A172 (cell line): ENCODE results near the gene EPS8L2. TPM values are rescaled to one million over a fixed set of nuclear protein-coding genes. Genes with fewer than 3 reads are reported as not detected.
A peak's percentile ranks its signal among the peaks of the same experiment; 100 is the strongest.
"Not testable (repeated sequence)": the region's sequence is repeated elsewhere in the genome, so short reads cannot be mapped to it uniquely, and the experiment has no call there.

ENCODE experiments used
- DNase-seq: peaks from one replicate; pipeline ENCODE4 v3.0.0-alpha.2; 2015; ENCODE audit warnings: low spot score
- total RNA-seq: library from RNA; depleted of rRNA; stranded (reverse); fragments of >200 nt; shearing (Covaris generic); gene quantifications from 2 replicates; pipeline ENCODE4 v1.2.3, GENCODE V29; 2014

The EPS8L2 gene
- total RNA-seq, 1 experiment from 2014 or later: 108 TPM

DNA sequence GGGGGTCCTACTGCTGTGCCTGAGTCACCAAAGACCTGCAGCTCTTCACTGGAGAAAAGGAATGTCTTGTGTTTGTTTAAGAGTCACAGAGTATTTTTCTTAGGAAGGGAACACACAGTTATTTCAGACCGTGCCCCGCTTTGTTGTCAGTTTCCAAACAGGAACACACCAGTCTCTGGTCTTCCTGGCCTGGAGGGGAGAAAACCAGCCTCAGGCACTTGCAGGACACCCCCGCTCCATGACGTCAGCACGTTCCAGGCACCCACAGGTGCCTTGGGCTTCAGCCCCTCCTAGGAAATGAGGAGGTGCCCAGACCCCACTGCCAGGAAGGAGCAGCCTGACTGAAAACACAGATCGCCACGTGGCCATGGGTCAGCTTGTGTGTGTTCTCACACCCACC is 16.4 kb upstream of the EPS8L2 start:
- no peak for DNase-seq

DNA sequence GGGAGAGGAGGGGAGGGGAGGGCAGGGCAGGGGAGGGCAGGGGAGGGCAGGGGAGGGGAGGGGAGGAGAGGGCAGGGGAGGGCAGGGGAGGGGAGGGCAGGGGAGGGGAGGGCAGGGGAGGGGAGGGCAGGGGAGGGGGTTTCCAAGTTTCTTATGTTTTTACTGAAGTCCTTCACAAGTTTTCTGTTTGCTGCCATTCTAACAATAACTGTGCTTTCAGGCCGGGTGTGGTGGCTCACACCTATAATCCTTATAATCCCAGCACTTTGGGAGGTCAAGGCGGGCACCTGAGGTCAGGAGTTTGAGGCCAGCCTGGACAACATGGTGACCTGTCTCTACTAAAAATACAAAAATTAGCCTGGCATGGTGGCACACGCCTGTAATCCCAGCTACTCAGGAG is 15.8 kb upstream of the EPS8L2 start:
- DNase-seq: not testable (repeated sequence)

DNA sequence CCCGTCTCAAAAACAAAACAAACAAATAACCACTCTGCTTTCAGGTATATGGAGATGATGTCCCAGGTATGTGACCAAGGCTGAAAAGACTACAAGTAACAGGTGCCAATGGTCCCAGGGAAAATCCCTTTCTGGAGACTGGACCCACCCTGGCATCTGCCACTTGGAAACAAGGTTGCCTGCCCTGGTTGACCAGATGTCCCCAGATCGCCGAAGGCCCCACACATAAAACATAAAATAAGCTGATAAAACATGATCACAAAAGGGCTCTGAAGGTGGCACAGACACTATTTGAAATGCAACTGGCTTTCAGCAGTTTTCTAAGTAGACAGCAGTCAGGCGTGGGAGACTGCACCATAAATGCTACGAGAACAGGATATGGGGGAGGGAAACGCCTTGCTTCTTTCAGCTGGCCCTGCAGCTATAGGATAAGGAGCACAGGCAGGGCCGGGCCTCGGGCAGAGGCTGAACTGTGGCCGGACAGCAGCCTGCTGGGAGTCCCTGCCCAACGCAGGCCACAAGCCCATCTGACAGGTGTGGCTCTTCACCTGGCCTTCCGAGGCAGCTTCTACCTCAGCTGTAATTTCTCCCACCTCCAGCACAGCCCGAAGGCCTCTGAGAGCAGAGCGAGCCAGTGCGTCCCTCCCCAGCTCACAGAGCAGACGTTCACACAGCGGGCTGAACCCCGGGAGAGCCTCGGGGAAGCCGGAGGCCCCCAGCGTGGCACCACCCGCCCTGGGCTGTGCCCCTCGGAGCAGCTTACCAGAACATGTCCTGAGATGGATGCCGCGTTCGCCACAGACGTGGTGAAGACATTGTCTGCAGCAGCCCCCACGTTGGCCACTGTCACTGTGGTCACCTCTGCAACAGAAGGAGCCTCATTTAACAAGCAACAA is 15.0 kb upstream of the EPS8L2 start:
- DNase-seq: no peak

DNA sequence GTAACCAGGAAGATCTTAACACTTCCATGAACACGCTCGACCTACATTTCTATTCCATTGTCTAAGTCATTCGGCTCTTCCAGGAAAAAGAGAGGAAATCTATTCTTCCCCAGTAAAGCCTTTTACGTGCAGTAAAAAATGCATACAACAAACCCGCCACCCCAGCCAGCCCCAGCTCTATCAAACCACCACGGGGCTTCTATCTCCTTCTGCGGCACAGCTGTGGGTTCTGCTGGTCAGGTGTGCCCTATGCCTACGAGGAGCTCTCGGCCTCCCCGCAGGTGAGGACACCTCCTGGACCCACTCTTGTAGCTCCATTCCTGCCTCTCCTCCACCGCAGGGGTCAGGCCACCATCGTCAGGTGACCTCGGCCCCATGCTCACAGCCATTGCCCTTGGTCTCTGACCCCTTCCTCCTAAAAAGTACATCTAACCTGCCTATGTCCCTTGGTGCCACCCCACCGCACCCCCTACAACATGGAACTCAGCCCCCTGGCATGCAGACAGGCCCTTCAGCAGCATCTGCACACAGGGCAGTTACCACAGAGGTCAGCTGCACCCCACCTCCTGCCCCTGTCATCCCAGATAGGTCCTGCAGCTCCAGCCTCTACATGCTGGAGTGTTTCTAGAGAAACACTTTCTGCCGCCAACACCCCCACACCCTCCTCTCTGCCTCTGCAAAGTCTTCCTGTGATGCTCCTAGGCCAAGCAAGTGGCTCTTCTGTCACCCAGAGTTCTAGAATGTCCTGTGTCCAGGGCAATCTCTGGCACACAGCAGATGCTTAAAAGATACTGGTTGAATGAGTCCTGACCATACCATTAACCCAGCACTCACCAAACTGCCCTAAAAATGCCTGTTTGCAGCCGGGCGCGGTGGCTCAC is 14.1 kb upstream of the EPS8L2 start:
- no peak for DNase-seq

DNA sequence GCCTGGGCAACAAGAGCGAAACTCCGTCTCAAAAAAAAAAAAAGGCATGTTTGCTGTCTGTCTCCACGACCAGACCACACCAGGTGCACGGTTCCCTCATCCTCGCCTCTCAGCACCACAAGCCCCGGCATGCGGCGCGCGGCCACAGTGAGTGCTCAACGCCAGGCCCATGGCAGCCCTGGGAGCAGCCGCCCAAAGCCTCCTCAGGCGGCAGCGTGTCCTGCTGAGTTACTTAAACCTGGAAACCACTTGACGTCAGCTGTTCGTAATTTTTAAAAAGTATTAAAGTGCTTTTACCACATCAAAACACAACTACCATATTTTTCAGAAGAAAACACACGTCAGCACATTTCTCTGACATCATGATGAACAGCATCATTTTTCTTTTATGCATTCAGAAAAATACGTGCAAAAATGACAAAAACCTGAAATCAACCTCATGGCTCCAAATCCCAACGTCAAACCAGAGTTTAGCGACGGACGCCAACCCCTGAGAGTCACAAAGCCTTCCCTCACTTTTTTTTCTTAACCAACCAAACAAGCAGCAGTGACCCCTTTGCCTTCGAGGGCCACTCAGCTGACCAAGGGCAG is 13.1 kb upstream of the EPS8L2 start:
- DNase-seq: no peak

DNA sequence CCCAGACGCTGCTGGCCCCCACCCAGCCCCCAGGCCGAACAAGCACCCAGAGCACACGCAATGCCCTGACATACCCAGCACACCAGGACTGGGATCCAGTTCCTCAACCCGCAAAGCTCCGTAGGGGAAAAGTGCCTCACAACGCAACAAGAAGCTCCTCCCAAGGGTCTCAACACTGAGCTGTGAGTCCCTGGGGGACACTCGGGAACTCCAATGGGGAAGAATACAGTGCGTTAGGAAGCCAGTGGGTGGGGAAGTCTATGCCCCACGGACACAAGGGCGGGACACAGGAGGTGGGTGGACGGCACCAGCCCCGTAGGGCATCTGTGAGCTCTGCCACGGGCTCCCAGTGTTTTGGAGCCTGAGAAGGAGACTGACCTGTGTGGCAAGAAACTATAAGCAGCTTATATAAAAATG is 12.6 kb upstream of the EPS8L2 start:
- DNase-seq: no peak

DNA sequence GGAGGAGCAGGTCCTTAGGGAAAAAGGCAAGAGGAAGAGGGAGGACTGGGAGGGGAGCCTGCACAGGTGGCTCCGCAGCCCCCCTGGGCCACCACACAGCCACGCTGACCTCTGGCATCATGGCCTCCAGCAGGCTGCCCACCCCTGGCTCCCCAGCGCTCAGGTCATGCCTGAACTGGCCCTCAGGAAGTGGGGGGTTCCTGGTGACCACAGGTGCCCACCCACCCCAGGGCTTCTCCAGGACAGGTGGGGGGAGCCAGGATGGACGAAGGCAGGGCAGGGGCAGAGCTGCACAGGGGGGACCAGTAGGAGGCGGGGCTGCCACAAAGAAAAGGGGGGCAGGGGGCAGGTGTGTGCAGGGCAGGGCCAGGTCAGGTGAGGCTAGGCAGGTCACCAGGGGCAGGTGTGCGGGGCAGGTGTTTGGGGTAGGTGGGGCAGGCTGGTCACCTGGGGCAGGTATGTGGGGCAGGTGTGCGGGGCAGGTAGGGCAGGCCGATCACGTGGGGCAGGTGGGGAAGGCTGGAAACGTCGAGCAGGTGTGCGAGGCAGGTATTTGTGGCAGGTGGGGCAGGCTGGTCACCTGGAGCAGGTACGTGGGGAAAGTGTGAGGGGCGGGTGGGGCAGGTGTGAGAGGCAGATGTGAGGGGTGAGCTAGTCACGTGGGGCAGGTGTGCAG is 12.0 kb upstream of the EPS8L2 start:
- no peak for DNase-seq

DNA sequence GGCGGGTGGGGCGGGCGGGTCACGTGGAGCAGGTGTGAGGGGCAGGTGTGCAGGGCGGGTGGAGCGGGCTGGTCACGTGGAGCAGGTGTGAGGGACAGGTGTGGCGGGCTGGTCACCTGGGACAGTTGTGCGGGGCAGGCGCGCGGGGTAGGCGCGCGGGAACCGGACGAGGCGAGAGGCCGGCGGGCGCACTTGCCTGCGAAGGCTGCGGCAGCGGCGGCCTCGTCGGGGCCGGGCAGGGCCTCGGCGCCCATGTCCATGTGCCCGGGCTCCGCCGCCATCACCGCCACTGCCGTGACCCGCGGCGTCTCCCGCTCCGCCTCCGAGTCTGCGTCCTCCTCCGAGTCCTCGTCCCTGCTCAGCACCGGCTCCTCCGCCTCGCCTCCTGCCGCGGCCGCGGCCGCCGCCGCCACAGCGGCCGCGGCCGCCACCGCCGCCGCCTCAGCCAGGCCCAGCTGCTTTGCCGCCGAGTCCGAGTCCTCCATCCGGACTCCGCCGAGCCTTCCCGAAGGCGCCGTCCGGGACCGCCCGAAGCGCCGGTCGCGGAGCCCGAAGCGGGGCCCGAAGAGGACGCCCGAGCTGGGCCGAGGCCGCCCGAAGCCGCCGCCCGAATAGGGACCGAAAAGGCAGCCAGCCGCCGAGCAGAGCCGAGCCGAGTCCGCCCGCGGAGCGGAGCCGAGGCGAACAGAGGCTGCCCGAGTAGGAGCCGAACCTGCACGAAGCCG is 11.3 kb upstream of the EPS8L2 start, which contains the start of gene DEAF1:
Gene DEAF1, minus strand, starts transcription at position 660 of the 725 bp plus-strand sequence. Its CDS starts 175 bp downstream, at position 485.
- no peak for DNase-seq

DNA sequence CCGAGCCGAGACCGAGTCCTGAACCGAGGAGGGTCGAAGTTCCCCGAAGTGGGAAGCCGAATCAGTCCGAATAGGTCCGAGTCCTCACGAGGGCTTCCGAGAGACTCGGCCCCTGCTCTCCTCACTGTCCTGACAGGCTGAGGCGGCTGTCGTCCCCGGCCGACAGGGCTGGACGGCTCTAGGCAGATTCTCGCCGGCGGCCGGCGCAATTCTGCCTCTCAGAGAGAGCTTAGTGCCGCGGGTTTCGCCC is 10.8 kb upstream of the EPS8L2 start:
- peak; percentile 78 for DNase-seq

DNA sequence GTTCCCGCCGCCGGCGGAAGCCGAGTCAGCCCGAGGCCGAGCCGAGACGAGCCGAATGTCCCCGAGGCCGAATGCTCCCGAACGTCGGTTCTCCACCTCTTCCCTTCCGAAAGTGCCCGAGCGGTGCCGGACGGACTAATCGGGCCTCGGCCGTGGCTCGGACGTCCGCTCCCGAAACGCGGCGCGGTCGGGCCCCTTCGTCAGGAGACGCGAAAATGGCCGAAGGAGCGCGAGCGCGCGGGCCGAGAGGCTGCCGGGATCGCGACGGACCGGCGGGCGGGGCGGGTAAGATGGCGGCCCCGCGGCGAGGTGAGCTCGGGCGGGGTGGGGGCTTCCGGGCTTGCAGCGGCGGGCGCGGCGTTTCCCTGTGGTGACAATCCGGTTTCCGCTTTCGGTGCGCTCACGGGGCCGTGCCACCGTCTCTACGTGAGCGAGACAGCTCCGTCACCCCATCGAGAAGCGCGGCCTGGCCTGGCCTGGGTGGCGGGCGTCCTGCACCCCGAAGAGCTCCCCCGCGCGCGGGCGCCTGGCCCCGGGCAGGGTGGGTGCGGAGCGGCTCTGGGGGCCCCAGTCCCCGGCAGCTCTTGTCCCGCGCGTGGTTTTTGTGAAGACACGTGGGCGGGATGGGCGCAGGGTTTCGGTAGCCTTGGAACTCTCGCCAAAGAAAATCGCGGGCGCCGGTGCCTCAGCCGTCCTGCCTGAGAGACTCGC is 10.3 kb upstream of the EPS8L2 start, which contains the start of gene TMEM80:
Gene TMEM80, plus strand, starts transcription at position 279 of the 711 bp plus-strand sequence. Its CDS starts 12 bp downstream, at position 291.
- peak; percentile 82 for DNase-seq

DNA sequence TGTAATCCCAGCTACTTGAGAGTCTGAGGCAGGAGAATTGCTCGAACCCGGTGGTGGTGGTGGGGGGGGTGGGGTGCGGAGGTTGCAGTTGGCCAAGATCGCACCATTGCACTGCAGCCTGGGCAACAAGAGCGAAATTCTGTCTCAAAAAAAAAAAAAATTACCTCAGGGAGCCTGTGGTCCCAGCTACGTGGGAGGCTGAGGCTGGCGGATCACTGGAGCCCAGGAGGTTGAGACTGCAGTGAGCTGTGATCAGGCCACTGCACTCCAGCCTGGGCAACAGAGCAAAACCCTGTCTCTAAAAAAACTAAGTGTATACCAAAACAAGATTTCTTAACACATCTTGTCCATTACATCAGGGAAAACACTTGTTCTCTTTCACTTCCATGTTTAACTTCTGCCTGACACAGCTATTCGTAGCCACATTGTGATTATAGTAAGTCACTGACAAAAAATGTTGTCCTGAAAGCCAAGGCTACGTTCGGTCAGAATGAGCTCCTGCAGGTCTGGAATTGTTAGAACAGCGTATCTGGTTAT is 9.0 kb upstream of the EPS8L2 start:
- peak; percentile 37 for DNase-seq

DNA sequence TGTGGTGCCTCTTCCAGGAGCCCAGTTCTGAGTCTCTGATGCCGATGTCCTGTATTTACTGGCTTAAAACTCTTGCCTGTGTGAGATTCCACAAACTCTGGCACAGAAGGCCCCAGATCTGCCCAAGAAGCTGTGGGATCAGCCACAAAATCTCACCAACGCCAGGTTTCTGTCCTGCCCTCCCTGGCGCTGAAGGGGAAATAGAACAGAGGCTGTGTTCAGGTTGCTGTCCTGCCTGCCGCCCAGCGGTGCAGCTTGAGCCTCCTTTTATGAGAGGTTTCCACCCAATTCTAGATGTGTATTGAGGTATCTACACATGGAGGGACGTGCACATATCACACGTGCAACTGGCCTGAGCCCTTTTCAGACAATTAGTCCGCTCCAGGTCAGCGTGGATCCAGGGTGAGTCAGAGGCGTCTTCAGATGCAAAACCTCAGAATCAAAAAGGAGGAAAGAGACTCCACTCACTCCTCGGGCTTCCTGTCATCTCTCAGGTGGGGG is 8.2 kb upstream of the EPS8L2 start:
- DNase-seq: peak; percentile 81

DNA sequence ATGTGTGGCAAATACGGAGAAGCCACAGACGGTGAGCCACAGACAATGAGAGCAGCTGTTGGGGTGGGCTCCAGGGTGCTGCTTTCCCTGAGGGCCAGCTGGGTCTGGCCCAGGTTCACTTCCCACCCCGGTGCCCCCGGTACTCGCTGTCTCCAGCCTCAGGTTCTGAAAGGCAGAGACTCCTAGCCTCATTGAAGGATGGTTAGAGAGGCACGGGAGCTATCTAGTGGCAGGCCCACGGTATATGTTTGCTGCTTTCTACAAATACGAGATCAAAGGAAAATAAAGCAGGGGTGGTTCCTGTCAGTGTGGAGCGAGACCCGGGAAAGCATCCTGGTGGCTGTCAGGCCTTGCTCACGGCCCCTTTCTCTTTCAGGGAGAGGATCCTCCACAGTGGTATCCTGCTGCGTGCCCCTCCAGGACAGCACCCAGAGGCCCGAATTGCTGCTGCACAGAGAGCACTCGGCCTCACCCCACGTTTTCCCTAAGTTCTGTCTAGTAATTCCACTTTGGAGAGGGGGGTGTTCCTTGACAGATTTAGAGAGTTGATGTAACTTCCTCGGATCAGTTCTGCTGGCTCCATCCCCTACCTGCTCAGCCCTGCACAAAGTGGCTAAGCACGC is 7.4 kb upstream of the EPS8L2 start:
- no peak for DNase-seq

DNA sequence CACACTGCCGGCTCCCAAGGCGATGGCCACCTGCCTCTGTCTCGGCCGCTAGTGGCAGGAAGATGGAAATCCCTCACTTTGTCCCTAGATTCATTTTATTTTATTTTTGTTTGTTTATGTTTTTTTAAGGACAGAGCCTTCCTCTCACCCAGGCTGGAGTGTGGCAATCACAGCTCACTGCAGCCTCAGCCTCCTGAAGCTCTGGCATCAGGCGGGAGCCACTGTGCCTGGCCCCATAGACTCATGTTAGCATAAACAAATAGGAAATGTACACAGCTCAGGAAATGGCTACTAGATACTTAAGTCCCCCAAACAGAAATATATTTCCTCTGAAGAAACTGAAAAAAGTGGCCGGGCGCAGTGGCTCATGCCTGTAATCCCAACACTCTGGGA is 6.9 kb upstream of the EPS8L2 start:
- no peak for DNase-seq

DNA sequence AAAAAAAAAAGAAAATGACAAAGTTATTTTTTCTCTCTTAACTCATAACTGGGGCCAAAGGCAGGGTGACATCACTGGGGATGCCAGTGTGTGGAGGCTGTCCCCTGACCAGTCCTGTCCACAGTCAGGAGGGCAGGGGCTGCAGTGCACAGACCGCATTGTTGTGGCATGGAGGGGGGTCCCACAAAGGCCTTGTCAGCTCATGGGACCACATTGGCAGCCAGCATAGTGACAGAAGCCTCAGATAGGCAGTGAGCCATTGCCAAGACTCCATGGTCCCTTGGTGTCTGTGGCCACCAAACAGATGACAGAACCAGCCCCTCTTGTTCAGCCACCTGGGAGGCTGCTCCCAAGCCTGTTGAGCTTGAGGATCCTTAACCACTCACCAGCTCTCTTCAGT is 6.3 kb upstream of the EPS8L2 start:
- no peak for DNase-seq

DNA sequence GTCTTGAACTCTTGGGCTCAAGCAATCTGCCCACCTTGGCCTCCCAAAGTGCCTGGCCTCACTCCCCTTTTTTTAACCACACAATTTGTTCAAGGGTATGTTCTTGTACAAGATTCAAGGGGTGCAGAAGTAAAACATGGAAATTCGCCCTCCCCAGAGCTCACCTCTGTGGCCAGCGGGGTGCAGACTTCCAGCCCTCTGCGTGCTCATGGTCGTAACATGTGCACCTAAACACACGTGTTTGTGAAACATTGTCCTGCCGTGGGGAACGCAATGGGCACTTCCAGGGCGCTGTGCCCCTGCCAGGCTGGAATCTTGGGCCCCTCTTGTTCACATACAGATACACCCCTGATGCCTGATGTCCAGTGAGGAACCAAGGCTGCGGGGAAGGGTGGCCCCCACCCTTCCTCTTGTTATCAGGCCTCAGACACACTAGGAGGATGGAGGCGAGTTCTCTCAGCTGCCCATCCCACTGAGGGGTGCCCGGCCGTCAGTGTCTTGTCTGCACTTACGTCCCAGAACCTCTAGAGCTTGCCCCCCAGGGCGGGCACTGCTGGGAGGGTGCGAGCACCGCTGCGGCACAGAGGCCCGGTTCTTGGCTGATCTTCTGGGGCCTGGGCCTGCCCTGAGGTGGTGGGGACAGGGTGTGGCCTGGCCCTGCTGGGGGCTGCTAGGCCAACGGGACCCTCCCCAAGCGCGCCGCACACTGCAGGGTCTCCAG is 4.1 kb upstream of the EPS8L2 start:
- no peak for DNase-seq

DNA sequence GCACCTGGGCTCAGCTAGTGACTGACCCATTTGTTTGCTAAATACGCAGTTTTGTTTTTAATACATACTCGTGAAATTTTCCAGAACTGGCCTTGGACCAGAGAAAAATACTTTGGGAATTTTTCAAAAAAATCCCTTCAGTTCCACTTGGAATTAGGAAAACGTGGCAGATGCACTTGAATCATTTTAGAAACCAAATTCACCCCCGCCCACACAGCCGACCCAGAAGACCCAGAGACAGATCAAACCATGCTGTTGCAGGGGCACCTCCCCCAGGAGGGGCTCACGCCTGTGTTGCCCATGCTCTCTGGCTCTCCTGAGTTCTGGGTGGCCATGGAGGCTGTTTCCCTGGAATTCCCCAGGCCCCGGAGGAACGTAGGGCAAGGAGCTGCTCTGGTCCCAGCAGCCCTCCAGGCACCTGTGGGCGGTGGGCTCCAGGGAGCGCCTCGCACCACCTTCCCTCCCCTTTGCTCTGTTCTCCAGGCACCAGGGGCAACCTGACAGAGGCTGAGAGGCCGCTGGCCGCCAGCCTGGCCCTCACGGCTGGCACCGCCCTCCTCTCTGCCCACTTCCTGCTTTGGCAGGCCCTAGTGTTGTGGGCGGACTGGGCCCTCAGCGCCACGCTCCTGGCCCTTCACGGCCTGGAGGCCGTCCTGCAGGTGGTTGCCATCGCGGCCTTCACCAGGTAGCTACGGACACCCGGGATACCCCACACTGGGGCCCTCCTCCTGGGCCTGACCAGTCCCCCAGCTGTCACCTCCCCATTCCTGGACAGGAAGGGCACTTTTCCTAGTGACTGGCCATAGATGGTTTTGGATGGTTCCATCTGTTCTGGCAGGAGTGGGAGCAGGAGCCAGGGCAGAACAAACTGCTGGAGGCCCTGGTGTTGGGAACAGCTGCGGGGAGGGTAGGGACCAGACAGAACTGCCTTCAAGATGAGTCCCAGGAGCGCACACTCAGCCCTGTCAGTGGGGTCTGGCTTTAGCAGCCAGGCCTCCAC is 3.3 kb upstream of the EPS8L2 start:
- DNase-seq: peak; percentile 58

DNA sequence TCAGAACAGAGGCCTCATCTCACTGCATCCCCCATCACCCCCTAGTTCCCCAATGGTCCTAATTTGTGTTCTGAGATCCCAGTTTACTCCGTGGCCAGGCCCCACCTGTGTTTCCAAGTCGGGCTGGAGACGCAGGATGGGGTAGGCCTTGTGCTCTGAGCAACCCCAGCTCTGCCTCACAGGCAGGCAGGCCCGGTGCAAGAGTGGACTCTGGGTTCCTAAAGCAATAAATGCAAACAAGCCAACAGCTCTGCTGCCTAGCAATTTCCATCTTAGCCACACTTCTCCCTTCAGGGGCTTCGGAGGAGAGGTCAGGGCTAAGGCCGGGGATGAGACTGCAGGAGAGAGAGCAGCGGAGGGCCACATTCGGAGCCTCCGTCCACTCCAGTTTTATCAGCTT is 2.5 kb upstream of the EPS8L2 start:
- DNase-seq: no peak
